ENCODE measurements around the gene GM2A.

Gene GM2A

GRCh38 chr5:151213803-151214613 lies 39.0 kb upstream of the GM2A start:
- H3K4me3 Mint-ChIP-seq, result no peak overlapping the region
- no peaks in the 10 kb centered on the region for H3K36me3 Mint-ChIP-seq (ENCODE audit: low read depth)
- peaks cover 40% of the 10 kb centered on the region for H3K4me1 Mint-ChIP-seq
- H3K27ac Mint-ChIP-seq, result no peak overlapping the region
- DNase-seq, result no peak
- no peak for TF ChIP-seq CTCF (IDR thresholded peaks at IDR 0.05)
- peaks cover 11% of the 10 kb centered on the region for H3K27me3 Mint-ChIP-seq (ENCODE audit: low read depth, poor library complexity)
- no peaks in the 10 kb centered on the region for H3K9me3 Mint-ChIP-seq

- H3K9me3 Mint-ChIP-seq, result no peaks in the 10 kb centered on the region
- peaks cover 42% of the 10 kb centered on the region for H3K4me1 Mint-ChIP-seq
- no peak for TF ChIP-seq CTCF (IDR thresholded peaks at IDR 0.05)
- no peaks in the 10 kb centered on the region for H3K36me3 Mint-ChIP-seq (ENCODE audit: low read depth)
- no peak overlapping the region for H3K4me3 Mint-ChIP-seq
- no peak for DNase-seq
- H3K27me3 Mint-ChIP-seq (ENCODE audit: low read depth, poor library complexity), result peaks cover 12% of the 10 kb centered on the region
- no peak overlapping the region for H3K27ac Mint-ChIP-seq
These were observed 38.1 kb upstream of the GM2A start for GRCh38 chr5:151214614-151215545.

- Mint-ChIP-seq H3K9me3 (no peaks in the 10 kb centered on the region), H3K27ac (no peak overlapping the region), H3K4me3 (no peak overlapping the region), H3K4me1 (peaks cover 44% of the 10 kb centered on the region), H3K36me3 (ENCODE audit: low read depth) (no peaks in the 10 kb centered on the region), H3K27me3 (ENCODE audit: low read depth, poor library complexity) (peaks cover 18% of the 10 kb centered on the region)
- no peak for DNase-seq
- TF ChIP-seq CTCF (IDR thresholded peaks at IDR 0.05), result no peak
These were observed 37.5 kb upstream of the GM2A start for GRCh38 chr5:151215546-151215880.

GRCh38 chr5:151216781-151217180 lies 36.2 kb upstream of the GM2A start:
- Mint-ChIP-seq H3K27ac (no peak overlapping the region), H3K4me1 (peaks cover 49% of the 10 kb centered on the region), H3K27me3 (ENCODE audit: low read depth, poor library complexity) (peaks cover 24% of the 10 kb centered on the region), H3K4me3 (no peak overlapping the region), H3K36me3 (ENCODE audit: low read depth) (no peaks in the 10 kb centered on the region), H3K9me3 (no peaks in the 10 kb centered on the region)
- DNase-seq, result no peak
- TF ChIP-seq CTCF (IDR thresholded peaks at IDR 0.05), result no peak

GRCh38 chr5:151218177-151218576 lies 34.8 kb upstream of the GM2A start:
- no peak overlapping the region for H3K4me3 Mint-ChIP-seq
- H3K4me1 Mint-ChIP-seq, result peaks cover 57% of the 10 kb centered on the region
- H3K9me3 Mint-ChIP-seq, result no peaks in the 10 kb centered on the region
- H3K36me3 Mint-ChIP-seq (ENCODE audit: low read depth), result no peaks in the 10 kb centered on the region
- TF ChIP-seq CTCF (IDR thresholded peaks at IDR 0.05), result no peak
- no peak for DNase-seq
- peaks cover 31% of the 10 kb centered on the region for H3K27me3 Mint-ChIP-seq (ENCODE audit: low read depth, poor library complexity)
- H3K27ac Mint-ChIP-seq, result no peak overlapping the region
